Chondrocyte (in vitro differentiated cells): ENCODE data around the gene MAGED4. TPM values are rescaled to one million over a fixed set of nuclear protein-coding genes. Genes with fewer than 3 reads are reported as not detected.
"Not testable (repeated sequence)": the region's sequence is repeated elsewhere in the genome, so short reads cannot be mapped to it uniquely, and the experiment has no call there.

Experiments
- DNase-seq: peaks from one replicate; pipeline ENCODE4 v3.0.0; 2021; ENCODE audit warnings: mixed read lengths, low spot score
- H3K27ac Mint-ChIP-seq: one replicate; pipeline ENCODE4 v1.8.0; 2021; ENCODE audit warnings: mild to moderate bottlenecking, moderate library complexity, mixed read lengths; ENCODE audit not compliant: unreplicated experiment
- H3K27me3 Mint-ChIP-seq: 2 replicates; pipeline ENCODE4 v1.8.0; 2021; ENCODE audit warnings: low read depth, mixed read lengths
- H3K36me3 Mint-ChIP-seq: 2 replicates; pipeline ENCODE4 v1.8.0; 2021; ENCODE audit warnings: low read depth, mixed read lengths
- H3K4me1 Mint-ChIP-seq: 2 replicates; pipeline ENCODE4 v1.8.0; 2021; ENCODE audit warnings: low read depth, mild to moderate bottlenecking, mixed read lengths
- H3K4me3 Mint-ChIP-seq: one replicate; pipeline ENCODE4 v1.8.0; 2021; ENCODE audit warnings: mild to moderate bottlenecking, moderate library complexity, mixed read lengths; ENCODE audit not compliant: unreplicated experiment
- H3K9me3 Mint-ChIP-seq: 2 replicates; pipeline ENCODE4 v1.8.0; 2021; ENCODE audit warnings: low read depth, mixed read lengths
- CTCF ChIP-seq: fragments of 200-600 bp; sonication (generic); IDR thresholded peaks from 2 replicates; pipeline ENCODE4 v1.5.0; 2021; ENCODE audit warnings: antibody characterized with exemption, mild to moderate bottlenecking, moderate library complexity
- total RNA-seq: library from RNA; stranded (reverse); gene quantifications from 3 replicates; pipeline ENCODE4 v1.2.1, GENCODE V29; 2021

MAGED4 gene
- total RNA-seq, 1 donor from 2014 or later = 119 TPM

GRCh38 chrX:52166840-52167239, 17.8 kb upstream of the MAGED4 start:
- Mint-ChIP-seq H3K4me1 (no peaks in the 10 kb centered on the region), H3K27me3 (peaks cover 17% of the 10 kb centered on the region), H3K36me3 (no peaks in the 10 kb centered on the region), H3K27ac (no peak overlapping the region), H3K9me3 (peaks cover 11% of the 10 kb centered on the region), H3K4me3 (no peak overlapping the region)
- TF ChIP-seq CTCF = no peak
- DNase-seq = no peak

GRCh38 chrX:52171055-52171454, 13.6 kb upstream of the MAGED4 start:
- H3K36me3 Mint-ChIP-seq, H3K27ac Mint-ChIP-seq, H3K4me1 Mint-ChIP-seq, H3K4me3 Mint-ChIP-seq: not testable (repeated sequence)
- Mint-ChIP-seq H3K9me3 (peaks cover 25% of the 10 kb centered on the region), H3K27me3 (peaks cover 14% of the 10 kb centered on the region)
- DNase-seq = peak; percentile 60

- H3K36me3 Mint-ChIP-seq, H3K4me1 Mint-ChIP-seq, H3K9me3 Mint-ChIP-seq, DNase-seq, H3K4me3 Mint-ChIP-seq, H3K27me3 Mint-ChIP-seq, H3K27ac Mint-ChIP-seq: not testable (repeated sequence)
Measured at GRCh38 chrX:52185078-52185453, 378 bp downstream of the MAGED4 start.

GRCh38 chrX:52211405-52211804, 26.7 kb downstream of the MAGED4 start:
- DNase-seq, H3K27ac Mint-ChIP-seq, H3K9me3 Mint-ChIP-seq, H3K36me3 Mint-ChIP-seq, H3K4me1 Mint-ChIP-seq, H3K27me3 Mint-ChIP-seq, H3K4me3 Mint-ChIP-seq: not testable (repeated sequence)

GRCh38 chrX:52213276-52213675, 28.6 kb downstream of the MAGED4 start:
- no peaks in the 10 kb centered on the region for H3K36me3 Mint-ChIP-seq
- no peak overlapping the region for H3K27ac Mint-ChIP-seq
- no peak overlapping the region for H3K4me3 Mint-ChIP-seq
- peaks cover 3% of the 10 kb centered on the region for H3K9me3 Mint-ChIP-seq
- no peak for DNase-seq
- H3K4me1 Mint-ChIP-seq = no peaks in the 10 kb centered on the region
- peaks cover 3% of the 10 kb centered on the region for H3K27me3 Mint-ChIP-seq
- TF ChIP-seq CTCF = no peak

- Mint-ChIP-seq H3K9me3 (peaks cover 26% of the 10 kb centered on the region), H3K4me1 (no peaks in the 10 kb centered on the region), H3K27ac (no peak overlapping the region), H3K27me3 (peaks cover 3% of the 10 kb centered on the region), H3K36me3 (no peaks in the 10 kb centered on the region), H3K4me3 (no peak overlapping the region)
- TF ChIP-seq CTCF = no peak
- DNase-seq = no peak
Measured at GRCh38 chrX:52216541-52216940, 31.9 kb downstream of the MAGED4 start.

GRCh38 chrX:52217494-52218160, 32.9 kb downstream of the MAGED4 start:
- no peaks in the 10 kb centered on the region for H3K36me3 Mint-ChIP-seq
- H3K9me3 Mint-ChIP-seq = peaks cover 28% of the 10 kb centered on the region
- peaks cover 3% of the 10 kb centered on the region for H3K27me3 Mint-ChIP-seq
- no peaks in the 10 kb centered on the region for H3K4me1 Mint-ChIP-seq
- TF ChIP-seq CTCF = peak; percentile 19
- DNase-seq = no peak
- H3K27ac Mint-ChIP-seq = no peak overlapping the region
- no peak overlapping the region for H3K4me3 Mint-ChIP-seq
